GM18498 (cell line): ENCODE results near the gene TLE2.
"Not testable (repeated sequence)": the region's sequence is repeated elsewhere in the genome, so short reads cannot be mapped to it uniquely, and the experiment has no call there.

Experiments used
- ATAC-seq: cut with Tn5 transposase; IDR thresholded peaks from one replicate; pipeline ENCODE4 v1.9.1; 2021; ENCODE audit warnings: mild to moderate bottlenecking, moderate library complexity; ENCODE audit not compliant: unreplicated experiment

Gene TLE2

DNA sequence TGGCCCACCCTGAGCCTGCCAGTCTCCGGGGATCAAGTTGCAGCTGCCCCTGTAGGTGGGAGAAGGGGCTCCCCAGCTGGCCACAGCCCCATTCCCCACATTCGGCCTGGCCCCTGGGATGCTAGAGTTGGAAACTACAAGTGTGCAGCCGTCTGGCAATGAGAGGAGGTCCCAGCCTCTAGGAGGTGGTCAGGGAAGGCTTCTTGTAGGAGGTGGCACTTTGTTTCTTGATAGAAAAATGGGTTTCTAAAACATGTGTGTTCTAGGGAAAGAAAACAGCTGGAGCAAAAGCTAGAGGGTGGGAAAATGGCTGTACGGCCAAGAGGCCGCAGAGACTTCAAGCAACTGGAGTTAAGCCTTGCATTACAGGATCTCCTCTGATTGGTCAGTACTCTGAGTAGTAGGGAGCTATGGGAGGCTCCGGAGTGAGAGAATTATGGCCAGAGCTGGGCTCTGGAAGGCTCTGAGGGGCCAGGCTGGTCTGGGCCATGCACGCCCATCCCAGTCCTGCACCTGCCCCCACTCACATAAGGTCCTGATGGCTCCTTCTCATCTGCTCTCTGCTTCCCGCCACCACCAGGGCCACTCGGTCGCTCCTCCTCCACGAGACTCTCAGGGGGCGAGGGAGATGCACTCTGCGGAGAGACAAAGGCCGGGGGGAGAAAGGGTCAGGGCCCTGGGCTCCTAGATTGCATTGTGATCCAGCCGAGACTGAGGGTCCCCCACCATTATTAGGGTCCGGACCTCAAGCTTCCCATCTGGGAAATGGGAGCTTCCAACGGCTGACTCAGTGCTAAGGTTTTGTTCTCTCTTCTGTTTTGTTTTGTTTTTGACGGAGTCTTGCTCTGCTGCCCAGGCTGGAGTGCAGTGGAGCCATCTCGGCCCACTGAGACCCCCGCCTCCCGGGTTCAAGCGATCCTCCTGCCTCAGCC is 13.7 kb downstream of the TLE2 start:
- no peak for ATAC-seq

DNA sequence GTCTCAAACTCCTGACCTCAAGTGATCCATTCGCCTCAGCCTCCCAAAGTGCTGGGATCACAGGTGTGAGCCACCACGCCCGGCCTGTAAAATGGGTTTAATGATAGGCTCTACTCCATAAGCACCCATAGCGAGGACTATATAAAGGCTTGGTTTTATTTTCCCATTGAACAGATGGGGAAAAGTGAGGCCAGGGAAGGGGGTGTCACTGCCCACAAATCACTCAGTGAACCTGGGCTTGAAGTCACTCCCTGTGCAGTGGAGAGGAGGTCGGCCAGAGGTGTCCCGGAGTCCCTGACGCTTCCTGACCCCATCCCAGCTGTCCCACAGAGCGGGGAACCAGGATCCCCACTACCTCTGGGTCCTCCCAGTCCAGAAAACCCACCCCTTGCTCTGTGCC is 14.9 kb downstream of the TLE2 start:
- ATAC-seq: no peak

DNA sequence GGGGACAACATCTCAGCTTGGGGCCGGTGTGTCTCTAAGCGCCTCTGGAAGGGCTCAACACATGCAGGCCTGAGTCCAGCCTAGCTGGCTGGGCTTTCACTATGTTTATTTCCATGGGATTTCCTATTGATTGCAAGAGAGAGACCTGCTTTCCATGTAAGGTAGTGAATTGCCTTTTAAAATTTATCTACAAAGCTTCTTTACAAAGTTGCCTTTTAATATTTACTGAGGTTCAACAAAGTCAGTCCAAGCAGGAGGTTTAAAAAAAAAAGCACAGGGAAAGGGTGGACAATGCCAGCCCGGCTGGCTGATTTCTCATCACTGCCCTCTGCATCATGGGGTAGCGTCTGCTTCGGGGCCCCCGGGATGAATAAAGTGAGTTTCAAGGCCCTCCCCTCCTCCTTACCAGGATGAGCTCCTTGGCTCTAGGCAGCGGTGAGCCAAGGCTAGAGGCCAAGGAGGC is 15.8 kb downstream of the TLE2 start:
- no peak for ATAC-seq

DNA sequence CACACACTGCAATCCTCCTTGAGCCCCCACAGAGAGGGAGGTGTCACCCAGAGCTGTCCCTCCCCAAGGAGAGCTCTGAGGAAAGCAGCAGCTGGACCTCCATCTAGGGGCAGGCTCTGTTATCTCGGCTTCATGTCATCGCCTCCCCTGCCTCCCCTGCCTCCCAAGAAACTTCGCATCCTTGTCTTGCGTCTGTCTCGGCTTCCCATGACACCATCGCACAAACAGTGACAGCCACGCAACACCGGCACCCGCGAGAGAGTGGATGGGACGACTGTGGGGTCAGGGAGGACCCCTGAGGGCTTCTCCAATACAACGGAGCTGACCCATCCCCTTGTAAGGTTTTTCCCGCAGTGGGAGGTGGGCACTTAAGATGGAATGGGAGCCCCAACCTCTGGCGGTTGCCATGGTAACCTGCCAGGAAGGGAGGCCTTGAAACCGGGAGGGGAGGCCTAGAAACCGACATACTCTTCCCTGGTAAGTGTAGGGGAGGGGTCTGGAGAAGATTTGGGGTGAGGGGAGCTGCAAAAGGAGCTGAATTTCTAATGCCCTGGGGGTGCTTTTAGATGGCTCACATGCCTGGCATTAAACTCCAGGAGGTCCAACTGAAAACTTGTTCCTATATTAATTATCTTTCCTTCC is 16.3 kb downstream of the TLE2 start:
- no peak for ATAC-seq

DNA sequence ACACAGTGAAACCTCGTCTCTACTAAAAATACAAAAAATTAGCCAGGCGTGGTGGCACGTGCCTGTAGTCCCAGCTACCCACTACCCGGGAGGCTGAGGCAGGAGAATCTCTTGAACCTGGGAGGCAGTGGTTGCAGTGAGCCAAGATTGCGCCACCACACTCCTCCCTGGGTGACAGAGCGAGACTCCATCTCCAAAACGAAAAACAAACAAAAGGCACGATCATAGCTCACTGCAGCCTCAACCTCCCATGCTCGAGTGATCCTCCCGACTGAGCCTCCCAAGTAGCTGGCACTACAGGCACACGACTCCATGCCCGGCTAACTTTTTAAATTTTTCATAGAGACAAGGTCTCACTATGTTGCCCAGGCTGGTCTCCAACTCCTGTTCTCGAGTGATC is 17.0 kb downstream of the TLE2 start:
- ATAC-seq: not testable (repeated sequence)

DNA sequence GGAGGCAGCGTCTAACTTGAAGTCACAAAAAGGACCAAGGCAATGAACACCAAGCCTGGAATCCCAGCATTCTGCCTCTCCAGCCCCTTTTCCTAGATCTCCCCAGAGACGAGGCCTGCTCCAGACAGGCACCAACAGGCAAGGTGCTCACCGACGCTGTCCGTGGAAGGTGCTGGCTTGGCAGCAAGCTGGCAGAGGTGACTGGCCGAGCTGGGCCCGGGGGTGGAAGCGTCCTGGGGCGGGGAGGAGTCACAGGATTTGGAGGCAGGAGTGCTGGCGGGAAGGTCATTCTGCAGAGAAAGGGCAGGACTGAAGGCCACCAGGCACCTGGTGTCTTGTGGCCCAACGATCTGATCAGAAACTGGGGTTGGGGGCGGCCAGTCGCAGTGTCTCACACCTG is 18.2 kb downstream of the TLE2 start:
- no peak for ATAC-seq

DNA sequence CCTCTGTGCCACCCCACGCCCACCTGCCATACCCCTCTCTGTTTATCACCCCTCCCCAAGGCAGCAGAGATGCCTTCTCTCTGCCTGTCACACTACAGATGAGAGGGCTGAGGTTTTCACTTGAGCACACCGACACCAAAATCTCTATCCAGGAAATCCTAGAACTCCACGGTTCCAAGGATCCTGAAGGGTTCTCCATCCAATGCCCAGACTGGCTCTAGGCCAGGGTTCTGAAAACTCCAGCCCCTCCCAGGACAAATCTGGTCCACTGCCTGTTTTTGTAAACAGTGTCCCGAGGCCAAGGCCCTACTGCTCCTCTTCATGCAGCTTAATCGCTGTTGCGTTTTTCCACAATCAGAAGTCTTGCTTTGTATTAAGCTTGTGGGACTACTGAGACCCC is 20.1 kb downstream of the TLE2 start:
- ATAC-seq: no peak

DNA sequence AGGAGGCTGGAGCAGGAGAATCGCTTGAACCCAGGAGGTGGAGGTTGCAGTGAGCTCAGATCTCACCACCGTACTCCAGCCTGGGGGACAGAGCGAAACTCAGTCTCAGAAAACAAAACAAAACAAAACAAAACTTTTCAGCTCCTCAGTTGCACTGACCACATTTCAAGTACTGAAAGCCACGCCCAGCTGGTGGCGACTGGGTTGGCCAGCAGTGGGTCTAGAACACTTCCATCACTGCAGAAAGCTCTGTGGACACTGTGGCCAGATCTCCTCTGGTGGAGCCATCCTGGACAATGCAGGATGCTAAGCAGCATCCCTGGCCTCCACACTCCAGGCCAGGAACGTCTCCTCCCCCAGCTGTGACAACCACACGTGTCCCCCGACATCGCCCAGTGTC is 21.1 kb downstream of the TLE2 start:
- no peak for ATAC-seq

DNA sequence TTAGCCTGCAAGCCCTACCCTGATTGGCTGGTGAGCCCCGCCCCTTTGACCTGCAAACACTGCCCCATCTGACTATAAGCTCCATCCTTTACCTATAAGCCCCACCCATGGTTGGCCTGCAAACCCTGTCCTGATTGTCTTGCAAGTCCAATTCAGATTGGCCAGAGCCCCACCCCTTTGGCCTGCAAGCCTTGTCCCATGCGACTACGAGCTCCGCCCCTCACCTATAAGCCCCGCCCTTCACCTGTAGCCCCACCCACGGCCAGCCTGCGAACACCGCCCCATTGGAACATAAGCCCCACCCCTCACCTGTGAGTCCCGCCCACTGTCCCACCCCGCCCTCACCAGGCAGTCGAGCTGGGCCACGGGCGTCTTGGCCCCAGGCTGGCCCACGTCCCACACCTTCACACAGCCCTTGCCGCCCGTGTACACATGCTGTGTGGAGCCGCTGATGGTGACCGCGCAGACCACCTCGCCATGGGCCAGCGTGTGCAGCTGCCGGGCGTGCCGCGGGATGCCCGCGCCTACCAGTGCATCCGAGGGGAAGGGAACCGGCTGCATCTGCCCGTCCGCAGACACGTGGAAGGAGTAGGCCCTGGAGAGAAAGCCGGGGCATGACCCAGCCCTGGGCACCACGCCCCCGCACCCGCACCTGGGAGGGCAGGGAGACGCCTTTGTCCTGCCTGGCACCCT is 22.9 kb downstream of the TLE2 start:
- no peak for ATAC-seq

DNA sequence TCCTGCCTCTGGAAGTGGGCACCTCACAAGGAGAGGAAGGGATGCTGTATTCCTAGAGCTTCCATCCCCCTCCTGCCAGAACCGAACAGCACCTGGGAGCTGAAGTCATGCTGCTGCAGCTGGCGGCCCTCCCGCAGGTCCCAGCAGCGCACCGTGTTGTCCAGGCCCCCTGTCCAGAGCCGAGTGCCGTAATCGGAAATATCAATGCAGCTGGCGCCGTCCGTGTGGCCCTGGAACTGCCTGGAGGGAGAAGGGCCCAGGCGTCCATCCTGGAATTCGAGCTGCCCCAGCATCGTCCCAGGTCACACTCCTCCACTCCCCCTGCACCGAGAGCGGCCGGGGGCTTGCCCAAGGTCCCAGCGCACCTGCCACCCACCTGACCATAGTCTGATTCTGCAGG is 23.7 kb downstream of the TLE2 start:
- ATAC-seq: no peak

DNA sequence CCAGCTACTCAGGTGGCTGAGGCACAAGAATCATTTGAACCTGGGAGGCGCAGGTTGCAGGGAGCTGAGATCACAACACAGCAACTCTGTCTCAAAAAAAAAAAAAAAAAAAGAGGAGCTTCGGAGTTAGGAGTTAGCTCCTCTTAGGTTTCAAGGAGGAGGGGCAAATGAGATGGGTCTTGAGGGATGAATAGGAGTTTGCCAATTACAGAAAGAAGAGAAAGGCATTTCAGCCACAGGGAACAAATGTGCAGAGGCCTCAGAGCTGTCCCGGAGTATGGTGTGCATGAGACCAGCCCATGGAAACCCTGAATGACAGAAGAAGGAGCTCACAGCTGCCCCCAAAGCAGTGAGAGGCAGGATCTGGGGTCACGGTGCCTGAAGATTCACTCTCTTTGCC is 24.6 kb downstream of the TLE2 start:
- ATAC-seq: no peak

DNA sequence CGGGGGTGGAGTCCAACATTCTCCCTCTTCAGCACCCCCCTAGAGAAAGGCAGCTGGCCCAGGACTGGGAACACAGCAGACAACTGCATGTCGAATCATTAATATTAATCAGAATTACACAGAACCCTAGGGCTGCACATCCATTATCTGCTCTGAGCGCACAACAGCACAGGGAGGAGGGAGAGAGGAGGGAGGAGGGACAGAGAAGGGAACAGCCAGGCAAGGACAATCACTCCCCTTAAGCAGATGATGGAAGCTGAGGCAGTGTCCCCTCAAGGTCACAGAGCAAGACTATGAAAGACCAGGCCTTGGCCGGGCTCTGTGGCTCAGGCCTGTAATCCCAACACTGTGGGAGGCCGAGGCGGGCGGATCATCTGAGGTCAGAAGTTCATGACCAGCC is 26.0 kb downstream of the TLE2 start:
- ATAC-seq: no peak

DNA sequence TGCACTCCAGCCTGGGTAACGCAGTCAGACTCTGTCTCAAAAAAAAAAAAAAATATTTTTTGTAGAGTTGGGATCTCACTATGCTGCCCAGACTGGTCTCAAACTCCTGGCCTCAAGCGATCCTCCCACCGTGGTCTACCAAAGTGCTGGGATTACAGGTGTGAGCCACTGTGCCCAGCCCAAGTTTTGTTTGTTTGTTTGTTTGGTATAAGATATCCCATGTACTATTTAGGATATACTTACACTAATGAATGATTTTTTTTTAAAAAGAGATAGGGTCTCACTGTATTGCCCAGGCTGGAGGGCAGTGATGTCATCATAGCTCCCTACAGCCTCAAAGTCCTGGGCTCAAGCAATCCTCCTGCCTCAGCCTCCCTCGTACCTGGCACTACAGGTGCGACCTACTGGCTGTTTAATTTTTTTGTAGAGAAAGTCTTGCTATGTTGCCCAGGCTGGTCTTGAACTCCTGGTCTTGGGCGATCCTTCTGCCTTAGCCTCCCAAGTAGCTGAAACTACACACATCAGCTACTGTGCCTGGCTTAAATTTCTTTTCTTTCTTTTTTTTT is 27.8 kb downstream of the TLE2 start:
- no peak for ATAC-seq

DNA sequence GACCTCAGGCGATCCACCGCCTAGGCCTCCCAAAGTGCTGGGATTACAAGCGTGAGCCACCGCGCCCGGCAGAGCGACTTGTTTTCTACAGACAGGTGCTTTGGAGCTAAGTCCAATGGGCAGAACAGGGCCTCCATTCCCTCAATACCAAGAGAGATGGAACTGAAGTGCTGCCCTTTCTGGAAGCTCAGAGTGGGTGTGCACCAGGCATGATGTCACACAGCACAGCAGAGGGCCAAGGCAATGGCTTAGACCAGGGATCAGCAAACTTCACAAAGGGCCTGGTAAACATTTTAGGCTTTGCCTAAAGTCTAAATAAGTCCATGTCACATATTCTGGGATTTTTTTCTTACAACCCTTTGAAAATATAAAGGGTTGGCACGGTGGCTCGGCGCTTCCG is 30.4 kb downstream of the TLE2 start:
- ATAC-seq: no peak

DNA sequence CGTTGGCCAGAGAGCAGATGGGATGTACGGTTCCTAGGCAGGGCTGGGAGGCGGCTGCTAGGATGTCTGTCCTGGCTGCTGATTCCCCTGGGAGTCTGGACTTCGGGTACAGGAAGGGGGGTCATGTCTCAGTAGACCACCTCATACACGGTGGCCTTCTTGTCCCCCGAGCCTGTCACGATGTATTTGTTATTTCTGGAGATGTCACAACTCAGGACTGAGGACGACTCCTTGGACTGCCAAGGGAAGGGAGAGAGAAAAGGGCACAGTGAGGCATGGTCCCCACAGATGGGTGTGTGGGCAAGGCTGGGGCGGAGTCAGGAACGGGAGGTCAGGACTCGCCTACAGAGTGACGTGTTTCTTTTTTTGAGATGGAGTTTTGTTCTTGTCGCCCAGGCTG is 31.4 kb downstream of the TLE2 start:
- no peak for ATAC-seq

DNA sequence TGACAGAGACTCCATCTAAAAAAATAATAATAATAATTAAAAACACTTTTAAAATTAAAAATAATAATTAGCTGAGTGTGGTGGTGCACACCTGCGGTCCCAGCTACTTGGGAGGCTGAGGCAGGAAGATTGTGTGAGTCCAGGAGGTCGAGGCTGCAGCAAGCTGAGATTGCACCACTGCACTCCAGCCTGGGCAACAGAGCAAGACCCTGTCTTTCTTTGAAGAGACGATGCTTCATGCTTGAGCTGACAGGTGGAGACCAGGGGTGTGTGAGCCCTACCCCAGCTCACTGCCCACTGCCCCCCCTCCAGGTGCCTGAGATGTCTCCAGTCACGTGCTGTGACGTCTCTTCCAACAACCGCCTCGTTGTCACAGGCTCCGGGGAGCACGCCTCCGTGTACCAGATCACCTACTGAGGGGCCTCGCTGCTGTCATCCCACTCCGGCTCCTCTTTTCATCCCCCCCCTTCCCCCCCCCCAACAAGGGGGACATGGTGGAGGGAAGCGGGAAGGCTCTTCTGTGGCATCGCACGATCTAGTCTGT is 34.4 kb downstream of the TLE2 start:
- ATAC-seq: no peak

DNA sequence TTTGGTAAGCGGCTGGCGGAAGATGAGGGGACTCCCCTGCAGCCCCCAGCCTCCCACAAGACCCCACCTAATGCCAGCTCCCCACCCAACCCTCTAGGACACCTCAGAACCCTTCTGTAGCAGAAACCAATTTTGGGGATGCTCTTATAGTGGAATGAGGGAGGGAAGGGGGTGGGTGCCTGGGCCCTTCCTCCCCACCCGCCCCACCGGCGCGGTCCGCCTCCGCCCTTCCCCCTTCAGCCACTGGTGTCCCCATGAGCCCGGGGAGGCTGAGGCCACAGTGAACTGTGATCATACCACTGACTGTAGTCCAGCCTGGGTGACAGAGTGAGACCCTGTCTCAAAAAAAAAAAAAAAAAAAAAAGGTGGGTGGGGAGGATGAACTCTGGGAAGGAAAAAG is 35.5 kb downstream of the TLE2 start:
- no peak for ATAC-seq

DNA sequence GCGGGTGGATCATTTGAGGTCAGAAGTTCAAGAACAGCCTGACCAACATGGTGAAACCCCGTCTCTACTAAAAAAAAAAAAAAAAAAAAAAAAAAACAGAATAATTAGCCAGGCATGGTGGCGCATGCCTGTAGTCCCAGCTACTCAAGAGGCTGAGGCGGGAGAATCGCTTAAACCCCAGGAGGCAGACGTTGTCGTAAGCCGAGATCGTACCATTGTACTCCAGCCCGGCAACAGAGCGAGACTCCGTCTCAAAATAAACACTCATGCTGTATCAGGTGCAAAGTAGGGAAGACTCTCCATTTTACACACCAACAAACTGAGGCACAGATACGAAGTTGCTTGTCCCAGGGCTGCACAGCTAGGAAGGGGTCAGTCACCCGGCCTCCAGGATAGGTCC is 36.1 kb downstream of the TLE2 start:
- ATAC-seq: no peak

DNA sequence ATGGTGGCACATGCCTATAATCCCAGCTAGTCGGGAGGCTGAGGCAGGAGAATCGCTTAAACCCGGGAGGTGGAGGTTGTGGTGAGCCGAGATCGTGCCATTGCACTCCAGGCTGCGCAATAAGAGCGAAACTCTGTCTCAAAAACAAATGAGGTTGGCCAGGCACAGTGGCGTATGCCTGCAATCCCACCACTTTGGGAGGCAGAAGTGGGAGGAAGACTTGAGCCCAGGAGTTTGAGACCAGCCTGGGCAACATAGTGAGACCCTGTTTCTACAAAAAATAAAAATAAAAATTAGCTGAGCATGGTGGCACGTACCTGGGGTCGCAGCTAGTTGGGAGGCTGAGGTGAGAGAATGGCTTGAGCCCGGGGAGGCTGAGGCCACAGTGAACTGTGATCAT is 36.7 kb downstream of the TLE2 start:
- ATAC-seq: not testable (repeated sequence)

DNA sequence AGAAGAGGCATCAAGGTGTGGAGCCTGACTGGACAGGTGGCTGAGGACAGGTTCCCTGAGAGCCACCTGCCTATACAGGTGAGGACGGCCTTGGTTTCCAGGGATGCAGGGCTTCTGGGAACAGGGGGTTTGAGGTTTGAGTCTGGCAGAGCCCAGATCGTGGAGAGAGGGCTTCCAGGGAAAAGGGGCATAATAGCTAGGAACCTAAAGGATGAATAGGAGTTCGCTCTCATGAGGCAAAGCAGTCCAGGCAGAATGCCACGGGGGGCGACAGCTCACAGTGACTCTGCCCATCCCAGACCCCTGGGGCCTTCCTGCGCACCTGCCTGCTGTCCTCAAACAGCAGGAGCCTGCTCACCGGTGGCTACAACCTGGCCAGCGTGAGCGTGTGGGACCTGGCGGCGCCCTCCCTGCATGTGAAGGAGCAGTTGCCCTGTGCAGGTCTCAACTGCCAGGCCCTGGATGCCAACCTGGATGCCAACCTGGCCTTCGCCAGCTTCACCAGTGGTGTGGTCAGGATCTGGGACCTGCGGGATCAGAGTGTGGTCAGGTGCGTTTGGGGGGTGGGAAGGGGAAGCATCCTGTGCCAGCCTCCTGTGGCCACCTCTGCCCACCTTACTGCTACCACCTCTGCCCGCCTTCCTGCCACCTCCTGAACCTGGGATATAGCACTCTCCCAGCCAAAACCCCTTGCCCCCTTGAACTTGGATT is 39.7 kb downstream of the TLE2 start:
- no peak for ATAC-seq

DNA sequence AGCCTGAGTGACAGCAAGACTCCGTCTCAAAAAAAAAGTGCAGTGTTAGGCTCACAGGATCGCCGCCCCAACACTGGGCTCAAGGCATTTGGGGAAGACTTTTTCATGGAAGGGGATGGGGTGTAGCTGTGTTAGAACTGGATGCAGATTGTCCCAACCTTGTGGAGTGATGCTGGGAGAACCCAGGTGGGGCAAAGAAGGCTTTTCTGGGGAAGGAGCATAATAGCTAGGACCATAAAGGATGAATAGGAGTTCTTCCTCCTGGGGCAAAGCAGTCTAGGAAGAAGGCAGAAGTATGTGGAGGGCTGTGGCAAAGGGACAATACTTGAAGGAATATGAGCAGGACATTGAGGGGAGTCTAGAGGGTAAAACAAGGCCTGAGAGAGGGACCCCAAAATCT is 40.5 kb downstream of the TLE2 start:
- ATAC-seq: no peak
